Measurements from ENCODE around the gene DPYD. TPM values are rescaled to one million over a fixed set of nuclear protein-coding genes. Genes with fewer than 3 reads are reported as not detected.

DPYD gene
- total RNA-seq, 1 donor from 2014 or later = 9.2 TPM

DNA sequence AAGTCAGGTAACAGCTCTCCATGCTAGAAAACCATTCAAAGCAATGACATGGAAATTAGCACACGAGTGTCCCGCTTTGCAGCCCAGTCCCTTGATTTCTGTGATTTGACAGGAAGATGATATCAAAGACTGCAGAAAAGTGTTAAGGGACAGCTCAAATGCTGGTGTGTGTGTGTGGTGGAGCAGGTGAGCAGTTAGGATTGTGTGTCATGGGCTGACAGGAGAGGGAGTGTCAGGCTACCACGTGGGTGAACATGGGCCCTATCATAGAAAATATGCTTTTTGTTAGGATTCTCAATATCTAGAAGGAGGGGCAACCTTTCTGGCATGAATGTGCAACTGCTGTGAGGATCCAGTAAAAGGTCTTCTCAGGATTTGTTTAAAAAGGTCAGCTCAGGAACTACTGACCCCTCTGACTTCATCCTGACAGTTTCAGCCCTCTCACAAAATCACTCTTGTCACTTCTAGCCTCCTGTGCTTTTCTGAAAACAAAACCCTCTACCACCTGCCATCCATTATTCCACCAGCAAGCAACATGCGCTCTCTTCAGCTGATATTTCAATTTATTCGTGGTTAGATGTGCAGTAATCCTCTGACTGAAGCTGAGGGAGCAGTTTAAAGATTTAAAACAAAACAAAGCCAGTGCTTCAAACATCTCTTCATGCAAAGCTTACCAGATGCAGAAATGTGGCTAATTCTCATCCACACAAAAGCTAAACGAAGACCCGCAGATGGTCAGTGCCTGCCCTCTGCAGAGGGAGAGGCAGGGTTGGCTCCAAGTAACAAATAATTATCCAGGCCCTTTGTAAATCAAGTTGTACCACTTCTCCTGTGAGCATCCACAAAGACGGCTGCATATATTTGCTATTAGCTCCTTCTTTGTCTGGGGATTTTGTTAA is 801.3 kb downstream of the DPYD start:
- Histone ChIP-seq H3K9me3 (replicated peaks) (no peaks in the 10 kb centered on the region), H3K4me1 (no peaks in the 10 kb centered on the region), H3K27ac (replicated peaks) (no peak overlapping the region), H3K4me3 (no peak overlapping the region), H3K27me3 (ENCODE audit: low read depth) (no peaks in the 10 kb centered on the region), H3K36me3 (no peaks in the 10 kb centered on the region)
- TF ChIP-seq, protein P1, sequence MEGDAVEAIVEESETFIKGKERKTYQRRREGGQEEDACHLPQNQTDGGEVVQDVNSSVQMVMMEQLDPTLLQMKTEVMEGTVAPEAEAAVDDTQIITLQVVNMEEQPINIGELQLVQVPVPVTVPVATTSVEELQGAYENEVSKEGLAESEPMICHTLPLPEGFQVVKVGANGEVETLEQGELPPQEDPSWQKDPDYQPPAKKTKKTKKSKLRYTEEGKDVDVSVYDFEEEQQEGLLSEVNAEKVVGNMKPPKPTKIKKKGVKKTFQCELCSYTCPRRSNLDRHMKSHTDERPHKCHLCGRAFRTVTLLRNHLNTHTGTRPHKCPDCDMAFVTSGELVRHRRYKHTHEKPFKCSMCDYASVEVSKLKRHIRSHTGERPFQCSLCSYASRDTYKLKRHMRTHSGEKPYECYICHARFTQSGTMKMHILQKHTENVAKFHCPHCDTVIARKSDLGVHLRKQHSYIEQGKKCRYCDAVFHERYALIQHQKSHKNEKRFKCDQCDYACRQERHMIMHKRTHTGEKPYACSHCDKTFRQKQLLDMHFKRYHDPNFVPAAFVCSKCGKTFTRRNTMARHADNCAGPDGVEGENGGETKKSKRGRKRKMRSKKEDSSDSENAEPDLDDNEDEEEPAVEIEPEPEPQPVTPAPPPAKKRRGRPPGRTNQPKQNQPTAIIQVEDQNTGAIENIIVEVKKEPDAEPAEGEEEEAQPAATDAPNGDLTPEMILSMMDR (IDR thresholded peaks at IDR 0.05; ENCODE audit: borderline replicate concordance) = no peak
- DNase-seq = no peak
- intact Hi-C loops (cut with micrococcal nuclease) = no loop called here

DNA sequence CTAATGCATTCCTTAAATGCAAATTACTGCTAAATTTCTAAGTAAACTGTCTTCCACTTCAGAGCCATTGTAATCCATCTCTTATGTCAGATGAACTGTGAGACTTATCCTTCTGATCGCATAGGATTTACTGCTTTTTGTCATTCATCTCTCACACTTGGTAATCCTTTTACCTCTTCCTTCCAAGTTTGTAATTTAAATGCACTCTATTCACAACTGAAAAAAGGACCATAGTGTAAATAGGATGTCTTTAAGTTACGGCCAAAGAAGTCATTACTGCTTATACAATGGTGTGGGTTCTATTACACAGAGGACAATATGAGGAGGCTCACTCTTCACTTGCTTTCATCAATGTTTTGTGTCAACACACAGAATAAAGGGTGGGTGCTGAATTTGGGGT is 806.0 kb downstream of the DPYD start:
- Histone ChIP-seq H3K4me3 (no peak overlapping the region), H3K36me3 (no peaks in the 10 kb centered on the region), H3K27me3 (ENCODE audit: low read depth) (no peaks in the 10 kb centered on the region), H3K9me3 (replicated peaks) (no peaks in the 10 kb centered on the region), H3K4me1 (no peaks in the 10 kb centered on the region), H3K27ac (replicated peaks) (no peak overlapping the region)
- intact Hi-C loops (cut with micrococcal nuclease) = no loop called here
- DNase-seq = no peak
- TF ChIP-seq, protein P1 (IDR thresholded peaks at IDR 0.05; ENCODE audit: borderline replicate concordance) = no peak

DNA sequence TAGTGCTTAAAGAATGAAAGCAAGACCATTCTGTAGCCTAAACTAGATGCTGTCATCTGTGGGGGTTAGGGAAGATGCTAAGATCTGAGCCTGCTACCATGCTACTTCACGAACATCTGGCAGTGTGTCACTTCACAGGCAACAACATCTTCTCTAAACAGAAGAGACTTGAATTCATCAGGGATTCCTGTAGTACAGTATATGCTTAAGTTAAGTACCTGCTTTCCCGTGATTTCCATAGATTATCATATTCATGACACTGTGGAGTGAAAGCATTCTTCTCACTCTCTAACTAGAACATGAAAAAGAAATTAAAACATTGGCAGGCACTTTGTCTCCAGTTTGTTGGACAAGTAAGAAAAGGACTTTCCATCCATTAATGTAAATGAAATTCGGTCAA is 808.4 kb downstream of the DPYD start:
- H3K27ac ChIP-seq (replicated peaks) = no peak overlapping the region
- no peaks in the 10 kb centered on the region for H3K4me1 ChIP-seq
- intact Hi-C loops (cut with micrococcal nuclease) = no loop called here
- no peak for DNase-seq
- H3K27me3 ChIP-seq (ENCODE audit: low read depth) = no peaks in the 10 kb centered on the region
- no peaks in the 10 kb centered on the region for H3K36me3 ChIP-seq
- no peaks in the 10 kb centered on the region for H3K9me3 ChIP-seq (replicated peaks)
- TF ChIP-seq, protein P1 (IDR thresholded peaks at IDR 0.05; ENCODE audit: borderline replicate concordance) = no peak
- no peak overlapping the region for H3K4me3 ChIP-seq

DNA sequence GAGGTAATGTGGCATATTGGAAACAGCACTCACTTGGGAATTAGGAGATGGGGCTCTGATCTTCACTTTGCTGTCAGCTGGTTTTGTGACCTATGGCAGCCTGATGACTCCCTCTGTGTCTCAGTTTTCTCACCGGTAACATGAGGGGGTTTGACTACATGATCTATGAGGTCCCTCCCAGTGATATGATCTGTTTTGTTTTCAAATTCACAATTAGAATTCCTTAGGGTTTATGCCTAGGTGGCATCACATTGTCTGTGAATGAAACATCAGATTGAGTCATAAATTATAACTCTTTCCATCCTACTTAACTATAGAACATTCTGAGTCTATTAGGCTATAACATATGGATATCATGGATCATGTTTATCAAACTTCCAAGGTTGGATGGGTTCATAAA is 812.7 kb downstream of the DPYD start:
- Histone ChIP-seq H3K36me3 (peaks cover 7% of the 10 kb centered on the region), H3K4me1 (no peaks in the 10 kb centered on the region), H3K4me3 (no peak overlapping the region), H3K9me3 (replicated peaks) (no peaks in the 10 kb centered on the region), H3K27me3 (ENCODE audit: low read depth) (no peaks in the 10 kb centered on the region), H3K27ac (replicated peaks) (no peak overlapping the region)
- TF ChIP-seq, protein P1 (IDR thresholded peaks at IDR 0.05; ENCODE audit: borderline replicate concordance) = no peak
- no peak for DNase-seq
- intact Hi-C loops (cut with micrococcal nuclease) = no loop called here

DNA sequence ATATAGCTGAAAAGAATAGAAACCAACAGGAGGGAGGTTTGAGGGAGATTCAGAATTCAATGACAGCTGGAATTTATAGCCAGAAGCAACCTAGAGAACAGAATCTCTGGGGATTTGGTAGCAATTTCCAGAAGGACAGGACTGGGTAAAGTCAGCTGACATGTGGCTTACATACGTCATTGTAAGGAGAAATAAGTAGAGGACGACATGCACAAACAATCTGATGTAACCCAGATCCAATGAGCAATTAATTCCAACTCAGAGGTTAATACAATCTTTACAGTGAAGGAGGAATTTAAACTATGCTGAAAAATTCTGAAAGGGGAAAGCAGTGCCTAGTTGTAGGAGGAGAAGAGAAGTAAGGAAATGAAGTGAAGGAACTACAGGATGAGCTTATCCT is 815.3 kb downstream of the DPYD start:
- Histone ChIP-seq H3K4me3 (no peak overlapping the region), H3K27me3 (ENCODE audit: low read depth) (no peaks in the 10 kb centered on the region), H3K4me1 (no peaks in the 10 kb centered on the region), H3K27ac (replicated peaks) (no peak overlapping the region), H3K9me3 (replicated peaks) (no peaks in the 10 kb centered on the region), H3K36me3 (peaks cover 7% of the 10 kb centered on the region)
- no peak for DNase-seq
- intact Hi-C loops (cut with micrococcal nuclease) = no loop called here
- TF ChIP-seq, protein P1 (IDR thresholded peaks at IDR 0.05; ENCODE audit: borderline replicate concordance) = no peak
